T-helper 1 cell treated with Interleukin-12 subunit alpha and Interleukin-12 subunit beta and Interleukin-4 antibody, amounts not matched to agents 30 ng/mL and 1 ng/mL, for 36 hours (primary cell): ENCODE measurements around the gene TCF7L2. TPM values are rescaled to one million over a fixed set of nuclear protein-coding genes. Genes with fewer than 3 reads are reported as not detected.

Source experiments
- intact Hi-C: fragments of 100-400 bp; cut with micrococcal nuclease; formaldehyde crosslinking; loops from one replicate; pipeline ENCODE4 v1.15.1; 2024
- total RNA-seq: library from RNA; stranded (reverse); gene quantifications from 2 replicates; pipeline ENCODE4 v1.2.3, GENCODE V29; 2022

Gene TCF7L2
- total RNA-seq, 1 donor from 2014 or later = 0.59 TPM

DNA sequence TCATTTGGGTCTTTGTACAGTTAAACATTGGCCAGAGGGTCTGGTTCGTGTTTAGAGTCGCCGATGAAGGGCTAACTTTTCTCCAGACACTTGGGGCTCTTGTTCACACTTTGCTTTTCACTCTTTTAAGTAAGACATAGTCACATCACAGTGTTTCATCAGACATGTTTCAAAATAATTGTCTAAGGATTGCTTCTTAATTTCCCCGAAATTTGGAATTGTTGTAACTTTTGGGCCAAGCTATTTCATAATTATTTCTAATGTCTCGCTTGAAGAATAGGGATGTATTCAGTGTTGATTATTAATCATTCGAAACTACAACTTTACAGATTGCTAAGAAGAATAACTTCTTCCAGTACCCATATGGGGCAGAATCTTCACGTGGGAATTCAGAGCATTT lies 92.8 kb downstream of the TCF7L2 start:
- intact Hi-C loops = no loop called here

DNA sequence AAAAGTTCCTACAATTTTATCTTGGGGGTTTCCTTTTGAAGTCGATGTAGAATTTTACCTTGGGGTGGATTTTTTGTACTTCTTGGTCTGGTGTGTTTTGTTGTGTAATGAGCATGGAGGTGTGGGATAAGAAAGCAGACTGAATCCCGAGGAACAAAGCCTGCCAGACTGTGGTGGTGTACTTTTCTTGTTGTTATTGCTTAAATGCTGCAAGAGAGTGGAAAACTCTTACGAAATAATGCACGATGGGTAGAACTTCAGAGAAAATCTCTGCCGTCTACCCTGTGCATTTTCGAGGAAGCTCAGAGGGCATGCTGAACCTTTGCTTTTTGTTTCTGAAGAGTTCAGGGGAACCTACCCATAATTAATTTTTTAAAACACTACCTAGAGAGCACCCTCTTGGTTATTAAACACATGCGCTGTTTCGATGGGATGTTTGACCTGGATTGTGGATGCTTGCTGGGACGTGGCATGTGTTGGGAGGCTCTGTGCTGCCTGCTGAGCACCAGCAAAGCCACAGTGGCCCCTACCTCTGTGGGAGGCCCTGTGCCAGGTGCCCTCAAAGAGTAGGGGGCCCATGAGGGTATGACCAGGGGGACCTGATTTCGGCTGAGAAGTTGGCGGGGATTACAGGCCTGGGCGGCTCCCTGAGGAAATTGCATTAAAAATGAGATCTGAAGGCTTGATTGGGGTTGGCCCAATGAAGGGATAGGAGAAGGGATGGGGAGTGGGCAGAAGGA lies 94.1 kb downstream of the TCF7L2 start:
- intact Hi-C loops = no loop called here

DNA sequence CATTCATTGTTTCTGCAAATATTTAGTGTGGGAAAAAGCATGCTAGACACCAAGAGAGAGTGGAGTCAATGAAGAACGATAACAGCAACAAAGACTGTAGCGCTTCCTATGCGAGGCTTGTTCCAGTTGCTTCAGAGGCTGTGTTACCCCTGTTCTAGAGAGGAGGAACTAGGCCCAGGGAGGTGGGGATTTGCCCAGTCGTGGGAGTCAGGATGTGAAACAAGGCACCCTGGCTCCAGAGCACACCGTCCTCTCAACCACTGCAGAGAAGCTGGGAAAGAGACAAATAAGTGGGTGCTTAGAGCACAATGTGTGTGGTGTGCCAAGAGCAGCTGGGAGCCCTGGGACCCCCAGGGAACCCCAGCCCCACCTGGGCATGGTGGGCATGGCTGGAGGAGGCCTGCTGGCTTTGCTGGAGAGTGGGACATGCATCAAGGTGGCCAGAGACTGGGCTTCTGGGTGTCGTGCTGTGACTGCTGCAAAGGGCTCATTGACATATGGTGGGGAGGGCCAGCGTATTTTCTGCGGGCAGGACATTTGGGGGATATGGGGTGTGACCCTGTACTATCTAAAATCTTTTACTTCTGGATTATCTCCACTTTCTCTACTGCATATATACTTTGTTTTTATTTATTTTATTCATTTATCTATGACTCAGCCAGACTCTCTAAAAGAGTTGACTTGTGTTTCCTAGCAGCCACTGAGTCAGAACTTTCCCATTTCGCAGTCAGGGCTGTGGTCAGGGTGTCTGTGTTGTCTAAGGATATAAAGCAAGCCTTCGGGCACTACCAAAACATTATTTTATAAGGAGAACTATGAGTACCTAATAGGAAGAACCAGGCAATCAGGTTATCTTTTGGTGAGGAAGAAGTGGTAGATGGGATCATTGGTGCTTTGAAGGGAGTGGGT lies 95.4 kb downstream of the TCF7L2 start:
- intact Hi-C loops = no loop called here

DNA sequence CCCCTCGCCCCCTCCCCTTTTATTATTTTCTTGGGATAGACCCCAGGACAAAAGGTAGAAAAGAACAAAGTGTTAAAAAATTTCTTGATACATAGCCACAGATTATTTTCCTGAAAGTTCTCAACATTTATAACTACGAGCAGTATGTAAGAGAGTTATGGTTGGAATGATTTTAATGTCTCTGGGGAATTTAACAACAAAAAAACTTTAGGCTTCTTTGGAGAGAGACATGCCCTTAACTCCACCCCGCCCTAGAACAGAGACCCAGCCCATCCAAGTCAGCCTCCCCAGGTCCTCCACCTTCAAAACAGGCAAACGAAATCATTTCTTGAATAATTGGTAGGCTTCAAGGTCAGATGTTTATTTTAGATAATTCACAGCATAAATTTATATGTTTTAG lies 97.1 kb downstream of the TCF7L2 start:
- intact Hi-C loops = no loop called here

DNA sequence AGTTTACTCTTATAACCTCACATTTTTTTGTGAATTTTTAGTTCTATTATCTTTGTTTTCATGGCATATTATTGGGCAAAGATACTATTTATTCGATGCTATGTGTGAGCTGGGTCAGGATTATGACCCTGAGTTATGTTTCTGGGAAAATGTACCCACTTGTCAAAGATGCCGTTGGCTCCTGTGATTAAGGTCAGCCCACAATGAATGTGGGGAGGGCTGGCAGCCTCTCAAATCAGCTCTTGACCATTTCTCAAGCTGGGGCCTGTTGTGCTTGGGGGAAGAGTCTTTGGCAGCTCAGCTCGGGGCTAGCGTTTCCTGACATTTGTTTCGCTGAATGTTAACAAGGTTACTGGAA lies 97.5 kb downstream of the TCF7L2 start:
- intact Hi-C loops = no loop called here

DNA sequence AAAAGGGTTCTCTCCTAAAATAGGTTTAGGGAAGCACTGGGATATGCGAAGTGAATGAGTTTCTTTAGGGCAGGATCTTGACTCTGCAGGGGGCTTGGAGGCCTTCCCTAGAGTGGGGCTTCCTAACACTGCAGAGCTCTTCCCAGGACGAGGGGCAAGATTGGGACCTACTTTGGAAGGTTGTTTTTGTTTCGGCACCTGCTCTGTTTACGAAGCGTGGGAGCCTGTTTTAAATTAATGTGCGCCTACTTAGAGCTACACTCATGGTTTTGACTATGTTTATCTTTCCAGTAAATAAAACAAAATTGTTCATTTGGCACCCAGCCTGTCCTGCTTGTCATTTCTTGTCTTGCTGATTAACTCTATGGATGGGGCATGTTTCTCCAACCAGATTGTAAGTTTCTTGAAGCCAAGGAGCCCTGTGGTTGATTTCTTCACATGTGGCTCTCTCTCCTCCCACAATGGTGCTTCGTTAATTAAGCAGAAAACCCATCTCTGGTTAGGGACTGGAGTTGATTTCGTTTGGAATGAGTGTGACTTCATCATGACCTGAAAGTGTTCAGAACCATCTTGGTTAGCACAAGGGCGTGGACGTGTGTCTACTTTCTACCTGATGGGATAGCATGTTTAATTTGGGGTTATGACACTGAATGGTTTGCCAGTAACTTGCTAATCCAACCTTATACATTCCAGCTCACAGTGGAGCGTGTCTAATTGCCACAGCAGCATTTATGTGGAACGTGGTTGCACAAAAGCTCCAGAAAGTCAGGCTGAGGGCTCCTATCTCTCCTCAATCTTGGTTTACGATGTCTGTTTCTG lies 98.1 kb downstream of the TCF7L2 start:
- intact Hi-C loops = no loop called here

DNA sequence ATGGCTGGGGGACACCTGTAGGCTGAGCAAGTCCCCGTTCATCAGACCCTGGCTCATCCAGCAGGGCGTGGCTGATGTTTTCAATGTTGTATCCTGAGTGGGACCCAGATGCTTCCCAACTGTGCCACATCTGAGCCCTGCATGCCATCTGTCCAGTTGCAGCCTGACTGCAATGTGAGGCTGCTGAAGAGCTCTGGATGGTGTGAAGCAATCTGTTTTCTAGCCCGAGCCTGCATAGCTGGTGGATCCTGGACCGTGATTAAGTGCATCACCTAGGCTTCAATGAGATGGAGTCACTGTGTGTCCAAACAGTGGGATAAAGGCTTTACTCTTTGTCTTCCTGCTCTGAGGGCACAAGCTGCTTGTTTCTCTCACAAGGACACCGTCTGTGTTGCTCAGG lies 99.8 kb downstream of the TCF7L2 start:
- intact Hi-C loops = no loop called here

DNA sequence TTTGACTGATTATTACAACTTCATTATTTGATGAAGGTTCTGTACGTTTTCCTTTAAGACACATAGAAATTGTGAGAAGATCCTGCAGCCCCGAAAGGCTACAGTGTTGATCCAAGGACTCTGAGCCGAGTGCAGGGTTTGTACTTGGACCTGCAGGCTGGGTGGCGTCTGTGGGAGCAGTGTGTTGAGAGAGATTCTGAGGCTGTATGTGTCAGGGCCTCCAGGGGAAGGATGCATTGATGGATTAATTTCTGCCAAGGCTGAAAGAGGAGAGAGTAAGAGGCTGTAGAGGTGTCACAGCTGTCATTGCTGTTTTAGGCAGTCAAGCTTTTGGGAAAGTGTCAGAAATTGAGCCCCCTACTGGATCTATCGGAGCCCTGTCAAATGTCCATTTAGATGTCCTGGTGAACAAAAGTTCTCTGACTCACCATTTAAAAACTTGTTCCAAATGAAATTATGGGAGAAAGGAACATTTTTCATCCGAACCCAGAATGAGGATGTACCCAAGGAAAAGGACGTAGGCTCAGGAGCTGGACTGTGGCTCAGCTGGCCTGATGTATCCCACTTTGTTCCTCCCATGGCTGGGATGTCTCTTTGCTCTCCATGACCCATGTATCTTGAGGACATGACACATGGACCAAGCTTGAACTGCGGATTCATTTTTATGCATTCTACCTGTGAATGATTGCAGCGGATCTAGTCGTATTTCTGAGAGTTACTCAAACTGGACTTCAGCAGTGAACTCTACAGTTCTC lies 102.2 kb downstream of the TCF7L2 start:
- intact Hi-C loops = no loop called here

DNA sequence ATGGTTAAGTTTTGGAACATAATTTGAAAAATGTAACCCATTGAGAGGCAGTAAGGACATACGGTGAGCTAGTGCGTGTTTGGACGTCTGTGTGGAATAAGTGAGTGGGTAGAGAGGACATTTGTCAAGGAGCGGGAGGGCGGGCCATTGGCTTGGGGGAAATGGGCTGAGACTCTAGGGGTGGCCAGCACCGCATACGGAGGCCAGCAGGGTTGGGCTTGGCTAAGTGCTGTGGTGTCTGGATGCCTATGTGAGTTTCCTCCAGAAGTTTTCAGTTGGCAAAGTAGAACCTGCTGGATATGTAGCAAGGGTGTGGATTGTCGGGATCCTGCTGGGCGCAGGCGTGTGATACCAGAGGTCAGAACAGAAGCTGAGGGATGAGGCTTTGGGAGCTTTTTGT lies 103.0 kb downstream of the TCF7L2 start:
- intact Hi-C loops = no loop called here

DNA sequence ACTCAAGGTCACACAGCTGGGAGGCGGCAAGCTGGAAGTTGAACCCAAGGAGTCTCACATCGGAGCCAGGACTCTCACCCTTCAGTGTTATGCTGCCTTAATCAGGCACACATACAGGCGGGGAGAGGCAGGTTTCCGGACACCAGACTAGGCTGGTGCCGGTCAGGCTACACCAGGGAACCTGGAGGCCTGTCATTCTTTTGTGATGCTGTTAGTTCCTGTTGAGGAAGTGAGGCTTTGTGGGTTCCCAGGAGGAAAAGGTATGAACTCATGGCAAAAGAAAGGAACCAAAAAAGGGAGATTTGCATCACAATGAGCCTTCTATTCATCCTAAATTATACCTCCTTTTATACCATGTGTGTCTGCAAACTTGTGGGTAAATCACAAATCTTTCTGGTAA lies 103.8 kb downstream of the TCF7L2 start:
- intact Hi-C loops = no loop called here

DNA sequence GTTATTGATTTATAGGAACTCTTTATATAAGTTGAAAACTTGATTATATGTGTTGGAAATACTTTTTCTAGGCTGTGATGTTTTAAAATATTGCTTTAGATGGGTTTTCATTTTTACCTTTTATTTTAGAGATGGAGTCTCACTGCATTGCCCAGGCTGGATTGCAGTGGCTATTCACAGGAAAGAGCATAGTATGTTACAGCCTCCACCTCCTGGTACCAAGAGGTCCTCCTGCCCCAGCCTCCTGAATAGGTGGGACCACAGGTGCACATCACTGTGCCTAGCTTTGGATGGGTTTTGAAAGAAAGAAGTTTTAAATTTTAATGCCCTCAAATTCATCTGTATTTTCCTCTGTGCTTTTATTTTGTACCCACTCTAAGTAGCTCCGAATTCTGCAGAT lies 105.4 kb downstream of the TCF7L2 start:
- intact Hi-C loops = no loop called here

DNA sequence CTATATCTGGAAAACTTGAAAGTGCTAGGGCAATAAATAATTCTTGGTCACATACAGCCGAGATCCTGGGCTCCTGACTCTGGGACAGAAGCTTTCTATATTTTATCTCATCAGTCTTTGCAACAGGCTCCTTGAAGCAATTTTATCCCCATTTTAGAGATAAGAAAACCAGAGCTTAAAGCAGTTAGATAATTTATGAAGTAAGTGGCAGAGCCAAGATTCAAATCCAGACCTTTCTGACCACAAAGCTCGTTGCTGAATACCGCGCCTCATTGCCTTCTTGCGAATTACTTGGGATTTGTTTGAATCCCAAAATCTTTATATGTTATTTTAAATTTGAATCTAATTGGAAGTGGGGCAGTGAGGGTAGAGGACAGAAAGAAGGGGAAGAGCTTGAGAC lies 106.0 kb downstream of the TCF7L2 start:
- intact Hi-C loops = no loop called here

DNA sequence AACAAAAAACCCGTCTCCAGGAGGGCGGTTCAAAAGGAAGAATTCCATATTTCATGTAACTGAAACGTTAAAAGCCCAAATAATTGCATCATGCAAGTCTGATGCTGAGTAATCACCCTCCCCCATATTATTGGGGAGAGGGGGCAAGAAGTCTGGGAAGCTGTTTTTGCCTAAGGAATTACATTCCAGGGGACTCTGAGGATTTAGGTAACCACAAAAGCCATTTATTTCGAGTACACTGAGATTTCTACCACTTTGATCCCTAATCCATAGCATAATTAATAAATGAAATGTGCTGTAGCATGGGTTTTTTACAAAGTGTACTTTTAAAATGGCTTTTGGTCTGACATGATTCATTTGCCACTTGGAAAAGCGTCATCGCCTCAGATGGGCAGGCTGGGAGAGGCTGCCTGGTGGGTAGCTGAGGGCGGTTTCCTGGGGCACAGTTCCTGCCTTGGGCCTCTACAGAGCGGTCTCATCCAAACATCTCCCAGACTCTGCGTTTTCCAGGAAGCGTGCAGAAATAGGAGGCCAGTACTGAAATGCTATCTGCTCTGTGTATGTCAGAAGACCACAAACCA lies 106.5 kb downstream of the TCF7L2 start:
- intact Hi-C loops = no loop called here

DNA sequence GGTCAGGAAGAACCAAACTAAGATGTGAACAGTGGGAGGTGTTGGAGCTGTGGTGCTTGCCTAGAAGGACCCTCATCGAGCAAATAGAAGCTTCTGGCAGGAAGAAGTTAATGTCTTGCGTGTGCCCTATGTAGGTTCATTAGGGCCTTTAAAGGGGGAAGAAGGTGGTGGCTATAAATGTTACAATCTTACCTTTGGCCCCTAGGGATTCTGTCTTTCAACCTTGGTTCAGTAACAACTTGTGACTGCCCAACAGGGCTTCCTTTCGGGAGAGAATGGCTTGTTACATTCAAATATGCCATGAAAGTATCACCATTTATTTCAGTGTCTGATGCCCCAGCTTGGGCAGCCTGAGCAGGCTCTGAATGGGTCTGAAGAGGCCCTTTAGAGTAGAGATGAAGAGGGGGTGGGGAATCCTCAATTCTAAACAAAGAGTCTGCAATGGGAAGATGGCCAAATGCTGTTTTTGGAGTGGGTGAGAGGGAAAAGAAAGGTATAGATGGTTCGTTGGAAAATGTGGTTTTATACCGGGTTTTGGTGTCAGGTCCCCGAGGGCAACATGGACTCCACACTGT lies 108.0 kb downstream of the TCF7L2 start:
- intact Hi-C loops = no loop called here

DNA sequence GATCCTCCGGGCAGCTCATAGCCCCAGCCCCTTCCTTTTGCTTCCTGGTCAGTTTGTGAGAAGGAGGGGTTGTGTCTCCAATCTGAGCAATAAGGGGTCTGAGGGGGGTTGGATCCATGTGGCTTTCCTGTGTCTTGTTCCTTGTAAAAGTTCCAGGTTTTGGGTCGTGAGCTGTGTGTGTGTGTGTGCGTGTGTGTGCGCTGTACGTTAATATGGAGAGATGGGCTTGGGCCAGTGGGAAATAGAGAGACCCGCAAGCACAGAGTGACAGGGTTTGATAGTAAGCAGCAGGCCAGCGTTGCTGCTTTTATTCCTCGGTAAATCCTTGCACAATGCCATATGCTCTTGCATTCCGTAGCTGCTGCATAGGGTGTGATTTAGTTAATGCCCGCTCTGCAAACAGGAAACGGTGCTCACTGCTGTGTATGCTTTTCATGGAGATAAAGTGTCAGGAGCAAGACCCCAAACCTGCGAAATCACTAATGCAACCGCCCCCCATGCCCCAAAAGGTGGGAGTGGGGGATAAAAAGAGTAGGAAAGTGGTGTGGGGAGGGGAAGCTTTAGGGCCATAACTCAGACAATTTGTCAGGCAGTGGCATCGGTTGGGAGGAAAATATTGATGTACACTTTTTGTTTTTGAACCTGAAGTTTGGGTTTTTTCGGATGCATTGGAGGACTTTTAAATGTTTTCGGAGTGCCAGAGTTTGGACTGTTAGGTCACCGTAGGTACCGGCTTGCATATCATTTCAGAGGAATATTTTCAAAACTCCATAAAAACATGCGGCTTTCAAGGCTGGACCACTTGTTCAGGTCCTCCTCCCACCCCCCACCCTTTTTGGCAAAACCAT lies 108.7 kb downstream of the TCF7L2 start:
- intact Hi-C loops = no loop called here

DNA sequence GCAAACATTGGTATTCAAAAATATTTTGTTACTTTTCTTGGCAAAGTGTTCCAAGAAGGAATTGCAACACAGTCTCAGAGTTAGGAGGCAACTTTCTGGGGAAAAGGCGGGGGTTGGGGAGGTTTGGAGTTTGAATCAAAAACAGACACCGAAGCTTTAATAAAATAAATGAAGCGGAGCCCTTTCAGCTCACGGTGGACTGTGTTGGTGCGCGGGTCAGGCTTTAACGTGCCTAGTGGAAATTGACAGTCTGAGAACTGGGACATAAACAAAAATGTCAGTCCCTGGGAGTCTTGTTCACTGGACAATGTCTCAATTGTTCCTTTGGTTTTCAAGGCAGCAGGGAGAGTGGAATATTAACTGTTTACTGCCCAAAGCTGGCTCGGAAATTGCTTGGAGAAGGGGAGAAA lies 109.3 kb downstream of the TCF7L2 start:
- intact Hi-C loops = no loop called here

DNA sequence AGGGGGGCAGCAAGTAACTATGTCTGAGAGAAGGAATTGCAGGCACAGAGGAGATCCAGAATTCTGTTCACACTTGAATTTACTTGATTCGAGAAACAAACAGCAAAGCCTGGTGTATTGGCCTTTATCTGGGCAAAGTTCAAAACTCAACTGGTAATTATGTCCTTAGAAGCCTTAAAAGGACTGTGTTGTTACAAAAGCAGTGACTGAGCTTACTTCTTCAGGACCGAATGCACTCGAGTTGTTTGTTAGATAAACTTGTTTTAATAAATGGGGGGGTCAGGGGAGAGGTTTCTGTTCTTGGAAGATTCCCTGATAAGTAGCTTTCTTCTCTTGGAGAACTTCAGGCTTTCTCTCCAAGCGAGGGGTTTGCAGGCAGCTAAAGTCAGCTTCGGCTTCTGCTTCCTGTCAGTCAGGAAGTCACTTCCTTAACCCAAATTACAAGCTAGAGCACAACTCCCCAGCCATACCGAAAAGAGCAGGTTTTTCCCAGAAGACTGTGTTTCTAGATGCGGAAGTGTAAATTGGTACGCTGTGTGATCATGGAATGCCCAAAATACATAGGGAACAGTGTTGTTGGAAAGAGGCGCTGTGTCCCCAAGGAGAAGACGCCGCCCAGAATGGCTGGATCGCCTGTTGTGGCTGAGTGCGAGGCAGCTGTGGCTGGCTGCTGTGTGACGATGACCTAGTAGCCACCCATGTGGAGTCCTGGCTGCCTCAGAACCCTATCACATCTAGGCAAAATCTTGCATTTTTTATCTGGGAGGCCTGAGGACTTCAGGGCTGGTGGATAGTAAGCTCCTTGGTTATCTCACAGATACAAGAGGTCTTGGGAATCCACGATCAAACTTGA lies 110.4 kb downstream of the TCF7L2 start:
- intact Hi-C loops = no loop called here

DNA sequence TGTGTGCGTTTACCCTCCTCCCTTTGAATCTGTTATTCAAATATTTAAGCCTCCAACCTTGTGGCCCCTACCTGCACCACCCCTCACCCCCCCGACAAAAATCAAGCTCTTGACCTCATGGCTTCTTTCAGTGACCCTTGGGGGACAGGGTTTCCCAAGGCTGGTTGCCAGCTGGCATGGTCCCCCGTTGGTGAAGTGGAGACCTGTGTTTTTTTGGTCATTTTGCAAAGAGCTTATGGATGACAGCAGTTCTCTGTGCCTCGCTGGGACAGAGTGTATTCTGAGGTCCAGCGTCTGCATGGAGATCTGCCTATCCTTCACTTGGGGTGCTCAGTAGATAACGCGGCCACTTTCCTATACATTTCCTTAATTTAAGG lies 111.0 kb downstream of the TCF7L2 start:
- intact Hi-C loops = no loop called here

DNA sequence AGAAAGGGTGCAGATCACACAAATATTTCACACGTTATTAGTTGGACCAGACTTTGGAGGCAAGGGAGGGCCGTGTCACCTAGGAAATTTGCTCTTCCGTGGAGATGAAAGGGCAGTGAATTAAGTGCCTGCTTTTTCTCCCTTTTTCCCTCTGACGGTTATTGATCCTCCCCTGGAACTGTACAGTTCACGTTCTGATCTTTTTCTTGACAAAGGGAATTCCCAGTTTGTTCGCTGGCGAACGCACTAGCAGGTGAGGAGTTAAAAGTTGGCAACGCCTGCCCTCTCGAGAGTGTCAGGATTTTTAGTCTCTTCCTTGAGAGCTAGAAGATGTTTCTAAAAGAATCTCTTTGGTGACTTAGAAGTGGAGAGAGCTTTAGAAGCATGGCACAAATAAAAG lies 111.5 kb downstream of the TCF7L2 start:
- intact Hi-C loops = no loop called here
